Prostate gland (tissue), 2 donors: ENCODE results near the gene ZAP70. TPM values are rescaled to one million over a fixed set of nuclear protein-coding genes. Genes with fewer than 3 reads are reported as not detected.

Experiments used
- DNase-seq: peaks from one replicate; pipeline ENCODE4 v3.0.0-alpha.2; 2019; ENCODE audit warnings: low spot score
- H3K27ac ChIP-seq, 2 donors: fragments of 200-600 bp; sonication (generic); 2 replicates each; pipeline ENCODE4 v1.5.1; 2017 to 2019
- H3K27me3 ChIP-seq: fragments of 200-600 bp; sonication (generic); replicated peaks from 2 replicates; pipeline ENCODE4 v1.5.1; 2019; ENCODE audit not compliant: insufficient read depth
- H3K36me3 ChIP-seq, 2 donors: fragments of 200-600 bp; sonication (generic); 1 replicate in 1 of 2; 2 replicates in 1 of 2; pipeline versions ENCODE4 v1.5.1 to v1.8.1; 2017 to 2019
- H3K4me1 ChIP-seq: fragments of 200-600 bp; sonication (generic); replicated peaks from 2 replicates; pipeline ENCODE4 v1.5.1; 2019
- H3K4me3 ChIP-seq, 2 donors: fragments of 200-600 bp; sonication (generic); 2 replicates each; pipeline ENCODE4 v1.5.1; 2017 to 2019
- H3K9me3 ChIP-seq: fragments of 200-600 bp; sonication (generic); 2 replicates; pipeline ENCODE4 v1.5.1; 2017
- CTCF ChIP-seq, 4 experiments: fragments of 200-600 bp in 2 of 4; fragments of 450-650 bp in 2 of 4; sonication (generic) in 2 of 4; IDR thresholded peaks; 1 replicate in 3 of 4; 2 replicates in 1 of 4; pipeline ENCODE4 v1.5.1; 2016 to 2019; ENCODE audit warnings: antibody characterized with exemption in 4 of 4, mild to moderate bottlenecking in 2 of 4, moderate library complexity in 2 of 4
- POLR2A ChIP-seq: fragments of 450-650 bp; IDR thresholded peaks from one replicate; pipeline ENCODE4 v1.6.1; 2016; ENCODE audit warnings: antibody characterized with exemption, mild to moderate bottlenecking
- POLR2AphosphoS5 ChIP-seq: sonication (generic); formaldehyde crosslinking; IDR thresholded peaks from one replicate; pipeline ENCODE4 v1.6.1; 2017; ENCODE audit warnings: antibody characterized with exemption
- WGBS: methylation state at CpG from one replicate; pipeline ENCODE4 v1.1.5; 2018; 5-methylcytosine and 5-hydroxymethylcytosine counted together
- intact Hi-C: fragments of 100-400 bp; cut with DNase I; formaldehyde crosslinking; loops from one replicate; pipeline ENCODE4 v1.14.2; 2022
- total RNA-seq, 2 donors: library from RNA; depleted of rRNA; stranded (reverse); fragments of >200 nt; gene quantifications; one replicate each; pipeline ENCODE4 v1.1.0, GENCODE V29; 2016

Gene ZAP70
- total RNA-seq, 2 donors from 2014 or later, result 1.8 to 3.9 TPM

- no peak for DNase-seq
- H3K9me3 ChIP-seq, result no peaks in the 10 kb centered on the region
- H3K36me3 ChIP-seq, result no peaks in the 10 kb centered on the region
- no peak overlapping the region for H3K4me3 ChIP-seq
- no peaks in the 10 kb centered on the region for H3K4me1 ChIP-seq
- no peak overlapping the region for H3K27ac ChIP-seq
- TF ChIP-seq POLR2A (no peak), CTCF (IDR thresholded peaks at IDR 0.05) (no peak), POLR2AphosphoS5 (no peak)
- WGBS, result 72% methylated on average over 2 of the region's 2 CpGs
- no peaks in the 10 kb centered on the region for H3K27me3 ChIP-seq
- intact Hi-C loops, result no loop called here
Measured at GRCh38 chr2:97720746-97721145, 7.4 kb downstream of the ZAP70 start.

GRCh38 chr2:97722227-97722626 lies 8.9 kb downstream of the ZAP70 start:
- H3K4me1 ChIP-seq, result no peaks in the 10 kb centered on the region
- H3K27me3 ChIP-seq, result no peaks in the 10 kb centered on the region
- no peaks in the 10 kb centered on the region for H3K36me3 ChIP-seq
- no peak for DNase-seq
- intact Hi-C loops, result no loop called here
- no peak overlapping the region for H3K4me3 ChIP-seq
- 91% methylated on average over 6 of the region's 6 CpGs for WGBS
- no peak overlapping the region for H3K27ac ChIP-seq
- TF ChIP-seq POLR2A, result no peak
- no peak for TF ChIP-seq POLR2AphosphoS5
- TF ChIP-seq CTCF (IDR thresholded peaks at IDR 0.05), result no peak
- H3K9me3 ChIP-seq, result no peaks in the 10 kb centered on the region

- 75% methylated on average over 37 of the region's 37 CpGs for WGBS
- no peaks in the 10 kb centered on the region for H3K4me1 ChIP-seq
- no peaks in the 10 kb centered on the region for H3K27me3 ChIP-seq
- no peaks in the 10 kb centered on the region for H3K36me3 ChIP-seq
- intact Hi-C loops, result no loop called here
- H3K9me3 ChIP-seq, result no peaks in the 10 kb centered on the region
- no peak for DNase-seq
- TF ChIP-seq CTCF (IDR thresholded peaks at IDR 0.05) (no peak), POLR2A (no peak), POLR2AphosphoS5 (no peak)
- no peak overlapping the region for H3K4me3 ChIP-seq
- no peak overlapping the region for H3K27ac ChIP-seq
Measured at GRCh38 chr2:97723156-97724072, 10.0 kb downstream of the ZAP70 start.

GRCh38 chr2:97724073-97724410 lies 10.7 kb downstream of the ZAP70 start:
- no peaks in the 10 kb centered on the region for H3K9me3 ChIP-seq
- no peak overlapping the region for H3K27ac ChIP-seq
- H3K4me1 ChIP-seq, result no peaks in the 10 kb centered on the region
- DNase-seq, result no peak
- intact Hi-C loops, result no loop called here
- no peaks in the 10 kb centered on the region for H3K27me3 ChIP-seq
- H3K36me3 ChIP-seq, result no peaks in the 10 kb centered on the region
- no peak overlapping the region for H3K4me3 ChIP-seq
- no peak for TF ChIP-seq POLR2A
- TF ChIP-seq POLR2AphosphoS5, result no peak
- TF ChIP-seq CTCF (IDR thresholded peaks at IDR 0.05), result no peak
- WGBS, result 44% methylated on average over 41 of the region's 41 CpGs

GRCh38 chr2:97724501-97724900 lies 11.1 kb downstream of the ZAP70 start:
- no peak for DNase-seq
- H3K36me3 ChIP-seq, result no peaks in the 10 kb centered on the region
- intact Hi-C loops, result no loop called here
- WGBS, result 75% methylated on average over 17 of the region's 17 CpGs
- no peak overlapping the region for H3K4me3 ChIP-seq
- H3K27me3 ChIP-seq, result no peaks in the 10 kb centered on the region
- no peak for TF ChIP-seq POLR2A
- no peak for TF ChIP-seq CTCF (IDR thresholded peaks at IDR 0.05)
- no peak for TF ChIP-seq POLR2AphosphoS5
- no peaks in the 10 kb centered on the region for H3K9me3 ChIP-seq
- no peaks in the 10 kb centered on the region for H3K4me1 ChIP-seq
- no peak overlapping the region for H3K27ac ChIP-seq
